OCI-LY1 (cell line): ENCODE data around the gene WTAP.

ENCODE experiments used
- H2AFZ ChIP-seq: fragments of 200-600 bp; sonication (generic), shearing (Covaris generic); 2 replicates; pipeline ENCODE4 v1.6.0; 2014; ENCODE audit warnings: antibody characterized with exemption, mild to moderate bottlenecking, low read length
- H3F3A ChIP-seq: fragments of 200-600 bp; sonication (generic), shearing (Covaris generic); 2 replicates; pipeline ENCODE4 v1.6.0; 2014; ENCODE audit warnings: mild to moderate bottlenecking, antibody characterized with exemption, low read length, moderate library complexity; ENCODE audit not compliant: insufficient read depth
- H3K27ac ChIP-seq: fragments of 200-600 bp; sonication (generic); 2 replicates; pipeline ENCODE4 v1.5.1; 2014; ENCODE audit warnings: low read length, mixed run types, mild to moderate bottlenecking, low read depth; ENCODE audit not compliant: poor library complexity, severe bottlenecking
- H3K27me3 ChIP-seq: fragments of 200-600 bp; sonication (generic); 2 replicates; pipeline ENCODE4 v1.6.0; 2014; ENCODE audit warnings: antibody characterized with exemption, mild to moderate bottlenecking, low read length, moderate library complexity; ENCODE audit not compliant: insufficient read depth
- H3K36me3 ChIP-seq: fragments of 200-600 bp; sonication (generic); 2 replicates; pipeline ENCODE4 v1.6.1; 2014; ENCODE audit warnings: mild to moderate bottlenecking, antibody characterized with exemption, low read length, moderate library complexity, mixed read lengths; ENCODE audit not compliant: insufficient read depth
- H3K4me1 ChIP-seq: fragments of 200-600 bp; sonication (generic); 2 replicates; pipeline ENCODE4 v1.5.1; 2014; ENCODE audit warnings: mild to moderate bottlenecking, low read length, moderate library complexity; ENCODE audit not compliant: insufficient read depth, severe bottlenecking
- H3K4me2 ChIP-seq: fragments of 200-600 bp; sonication (generic), shearing (Covaris generic); 2 replicates; pipeline ENCODE4 v1.6.1; 2014; ENCODE audit warnings: low read length
- H3K4me3 ChIP-seq: fragments of 200-600 bp; sonication (generic); 2 replicates; pipeline ENCODE4 v1.5.1; 2014; ENCODE audit warnings: low read length, low read depth, mild to moderate bottlenecking, mixed read lengths; ENCODE audit not compliant: poor library complexity, severe bottlenecking
- H3K79me2 ChIP-seq: fragments of 200-600 bp; shearing (Covaris generic); 2 replicates; pipeline ENCODE4 v1.6.1; 2016; ENCODE audit warnings: mixed run types, low read length, mixed read lengths; ENCODE audit not compliant: insufficient read depth
- H3K9ac ChIP-seq: fragments of 200-600 bp; sonication (generic), shearing (Covaris generic); 2 replicates; pipeline ENCODE4 v1.6.1; 2014; ENCODE audit warnings: mild to moderate bottlenecking, low read length, mixed read lengths
- H3K9me2 ChIP-seq: fragments of 200-600 bp; sonication (generic), shearing (Covaris generic); 2 replicates; pipeline ENCODE4 v1.6.1; 2014; ENCODE audit warnings: low read depth, mild to moderate bottlenecking, low read length, mixed read lengths
- H3K9me3 ChIP-seq: fragments of 200-600 bp; shearing (Covaris generic); 2 replicates; pipeline ENCODE4 v1.6.1; 2014; ENCODE audit warnings: low read length, mixed read lengths
- H4K20me1 ChIP-seq: fragments of 200-600 bp; sonication (generic), shearing (Covaris generic); 2 replicates; pipeline ENCODE4 v1.6.0; 2016; ENCODE audit warnings: mild to moderate bottlenecking, low read length; ENCODE audit not compliant: insufficient read depth
- CTCF ChIP-seq: fragments of 200-600 bp; sonication (generic), shearing (Covaris generic); IDR thresholded peaks from 2 replicates; pipeline ENCODE4 v1.5.1; 2017; ENCODE audit warnings: mild to moderate bottlenecking, antibody characterized with exemption, low read length, moderate library complexity, mixed read lengths
- EZH2 ChIP-seq: fragments of 200-600 bp; sonication (generic), shearing (Covaris generic); IDR thresholded peaks from 2 replicates; pipeline ENCODE4 v1.8.0; 2017; ENCODE audit warnings: borderline replicate concordance, mixed run types, mild to moderate bottlenecking, antibody characterized with exemption, low read length, moderate library complexity, mixed read lengths

WTAP gene

GRCh38 chr6:159751448-159751847, 24.1 kb downstream of the WTAP start:
- Histone ChIP-seq H2AFZ (no peak overlapping the region), H3F3A (no peaks in the 10 kb centered on the region), H3K27ac (no peak overlapping the region), H3K4me3 (no peak overlapping the region), H3K9ac (no peak overlapping the region), H3K27me3 (no peaks in the 10 kb centered on the region), H3K9me2 (no peaks in the 10 kb centered on the region), H3K4me1 (no peaks in the 10 kb centered on the region), H3K4me2 (no peak overlapping the region), H3K79me2 (no peaks in the 10 kb centered on the region), H4K20me1 (no peaks in the 10 kb centered on the region; the same call in 1 of the 2 replicates), H3K36me3 (peaks cover 96% of the 10 kb centered on the region), H3K9me3 (no peaks in the 10 kb centered on the region)
- no peak for TF ChIP-seq CTCF
- no peak for TF ChIP-seq EZH2

- TF ChIP-seq EZH2 = no peak
- no peak for TF ChIP-seq CTCF
- Histone ChIP-seq H3K27ac (no peak overlapping the region), H3K27me3 (no peaks in the 10 kb centered on the region), H2AFZ (no peak overlapping the region), H3K9me3 (no peaks in the 10 kb centered on the region), H4K20me1 (no peaks in the 10 kb centered on the region; the same call in 1 of the 2 replicates), H3K4me3 (no peak overlapping the region), H3K9ac (no peak overlapping the region), H3K79me2 (no peaks in the 10 kb centered on the region), H3F3A (no peaks in the 10 kb centered on the region), H3K9me2 (no peaks in the 10 kb centered on the region), H3K36me3 (peaks cover 97% of the 10 kb centered on the region), H3K4me1 (no peaks in the 10 kb centered on the region), H3K4me2 (no peak overlapping the region)
Observed at GRCh38 chr6:159753081-159753872, 26.0 kb downstream of the WTAP start.

- Histone ChIP-seq H3K4me1 (no peaks in the 10 kb centered on the region), H4K20me1 (no peaks in the 10 kb centered on the region; the same call in 1 of the 2 replicates), H3K4me2 (no peak overlapping the region), H3K9ac (no peak overlapping the region), H2AFZ (no peak overlapping the region), H3K27me3 (no peaks in the 10 kb centered on the region), H3K4me3 (no peak overlapping the region), H3F3A (no peaks in the 10 kb centered on the region), H3K27ac (no peak overlapping the region), H3K9me2 (no peaks in the 10 kb centered on the region), H3K9me3 (no peaks in the 10 kb centered on the region), H3K79me2 (no peaks in the 10 kb centered on the region), H3K36me3 (peaks cover 91% of the 10 kb centered on the region)
- TF ChIP-seq EZH2 (no peak), CTCF (no peak)
Observed at GRCh38 chr6:159754401-159754800, 27.1 kb downstream of the WTAP start.
